ENCODE results near the gene KLF16.

The KLF16 gene

DNA sequence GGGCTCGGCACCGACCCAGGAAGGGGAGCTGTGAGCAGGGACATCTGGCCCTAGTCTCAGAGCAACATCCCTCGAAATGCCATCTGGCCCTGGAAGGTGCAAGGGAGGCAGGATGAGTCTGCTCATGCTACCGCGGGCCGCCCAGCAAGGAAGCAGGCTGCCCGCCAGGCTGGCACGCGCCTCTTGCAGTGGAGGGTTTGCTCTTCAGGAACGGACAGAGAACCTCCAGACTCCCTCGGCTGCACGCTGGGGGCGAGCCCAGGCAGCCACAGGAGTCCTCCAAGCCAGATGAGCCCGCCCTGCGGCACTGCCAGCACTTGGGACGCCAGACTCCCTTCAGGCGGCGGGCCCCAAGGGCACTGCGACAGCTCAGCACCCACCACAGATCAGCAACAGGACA lies 41.2 kb downstream of the KLF16 start:
- H2BK120ac ChIP-seq (ENCODE audit: low read depth, low read length): no peak overlapping the region
- no peak for DNase-seq (ENCODE audit: low spot score)
- H2BK5ac ChIP-seq (ENCODE audit: low read length): no peak overlapping the region
- no peak overlapping the region for H4K91ac ChIP-seq (ENCODE audit: low read depth, low read length, poor library complexity)
- no CpG with 5 or more reads among the region's 19 CpGs for WGBS, 2 donors (ENCODE audit: extremely low coverage in 2 of 2, insufficient read length in 2 of 2, insufficient replicate concordance in 1 of 2)
- peaks cover 3 to 6% of the 10 kb centered on the region in 2 donors for H3K4me1 ChIP-seq (ENCODE audit: control insufficient read depth in 2 of 2, insufficient read depth in 1 of 2, low read depth in 1 of 2, low read length in 2 of 2)
- no peak overlapping the region for H2BK15ac ChIP-seq (ENCODE audit: low read length)
- H2BK12ac ChIP-seq (ENCODE audit: low read length): peak overlapping the region; percentile 41
- H3K36me3 ChIP-seq (replicated peaks in 1 of 2; ENCODE audit: control insufficient read depth in 2 of 2, insufficient read depth in 2 of 2, low read length in 2 of 2): peaks cover 32 to 85% of the 10 kb centered on the region in 2 donors
- H3K4me3 ChIP-seq (ENCODE audit: low read length in 2 of 2): no peak overlapping the region
- H3K79me1 ChIP-seq (ENCODE audit: low read depth, low read length): peaks cover 17% of the 10 kb centered on the region
- H3K18ac ChIP-seq (ENCODE audit: low read length): no peak overlapping the region
- no peak overlapping the region for H2AK5ac ChIP-seq (ENCODE audit: low read depth, low read length)
- no peak overlapping the region for H3K9ac ChIP-seq (ENCODE audit: low read depth, low read length, poor library complexity)
- no peak overlapping the region for H3K4me2 ChIP-seq (ENCODE audit: insufficient read depth, low read length, poor library complexity, severe bottlenecking)
- no peak overlapping the region for H4K8ac ChIP-seq (ENCODE audit: low read depth, low read length)
- H3K9me3 ChIP-seq (replicated peaks in 1 of 2; ENCODE audit: control insufficient read depth in 2 of 2, insufficient read depth in 1 of 2, low read depth in 1 of 2, low read length in 2 of 2): no peaks in the 10 kb centered on the region
- no peak overlapping the region for H3K14ac ChIP-seq (ENCODE audit: low read length)
- H2AFZ ChIP-seq (ENCODE audit: low read length): no peak overlapping the region
- H3K4ac ChIP-seq (ENCODE audit: low read length): no peak overlapping the region
- no peak overlapping the region for H3K27ac ChIP-seq (replicated peaks; ENCODE audit: low read length)
- no peak overlapping the region for H3K23ac ChIP-seq (ENCODE audit: low read depth, low read length, poor library complexity)
- H3K27me3 ChIP-seq (ENCODE audit: control insufficient read depth in 3 of 3, insufficient read depth in 3 of 3, low read depth in 1 of 3, low read length in 3 of 3): no peaks in the 10 kb centered on the region

DNA sequence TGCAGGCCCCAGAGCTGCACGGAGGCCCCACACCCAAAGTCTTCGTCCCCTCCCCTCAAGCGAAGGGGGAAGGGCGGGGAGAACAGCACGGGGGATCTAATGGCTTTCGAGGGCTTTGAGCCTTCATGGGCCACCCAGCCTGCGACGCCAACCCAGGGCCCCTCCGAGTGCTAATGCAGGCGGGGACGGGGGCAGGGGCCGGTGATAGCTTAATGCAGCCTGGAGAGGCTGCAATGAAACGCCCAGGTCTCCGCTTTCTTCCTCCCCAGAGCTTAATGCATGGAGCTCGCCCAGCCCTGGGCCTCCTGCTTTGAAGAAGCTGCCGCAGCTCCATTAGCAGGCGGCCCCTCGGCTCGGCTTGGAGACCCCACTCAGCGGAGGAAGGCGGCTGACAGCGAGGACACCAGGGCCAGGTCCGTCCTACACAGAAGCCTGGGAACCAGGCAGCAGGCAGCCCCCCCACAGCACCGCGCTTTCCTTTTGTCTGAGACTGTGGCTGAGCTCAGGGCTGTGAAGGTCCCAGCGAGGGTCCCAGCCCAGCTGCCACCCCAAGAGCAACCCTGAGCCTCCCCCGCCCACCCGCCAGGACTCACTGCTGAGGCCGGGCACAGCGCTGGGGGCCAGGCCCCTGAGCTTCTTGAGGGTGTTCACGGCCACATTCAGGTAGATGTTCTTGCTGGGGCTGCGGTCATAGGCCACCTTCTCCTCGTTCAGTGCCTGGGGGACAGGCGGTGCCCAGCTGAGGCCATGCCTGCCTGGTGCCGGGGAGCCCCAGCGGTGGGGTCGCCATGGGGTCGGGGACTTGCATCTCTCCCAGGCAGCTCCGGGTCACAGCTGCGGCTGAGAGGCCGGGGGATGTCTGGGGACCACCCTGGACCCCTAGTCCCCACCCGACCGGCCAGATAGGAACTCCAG lies 43.8 kb downstream of the KLF16 start:
- no peak overlapping the region for H3K18ac ChIP-seq (ENCODE audit: low read length)
- H2BK12ac ChIP-seq (ENCODE audit: low read length): no peak overlapping the region
- H2AK5ac ChIP-seq (ENCODE audit: low read depth, low read length): no peak overlapping the region
- H4K8ac ChIP-seq (ENCODE audit: low read depth, low read length): no peak overlapping the region
- H2BK120ac ChIP-seq (ENCODE audit: low read depth, low read length): no peak overlapping the region
- H3K23ac ChIP-seq (ENCODE audit: low read depth, low read length, poor library complexity): no peak overlapping the region
- no CpG with 5 or more reads among the region's 43 CpGs for WGBS, 2 donors (ENCODE audit: extremely low coverage in 2 of 2, insufficient read length in 2 of 2, insufficient replicate concordance in 1 of 2)
- H3K4me3 ChIP-seq (ENCODE audit: low read length in 2 of 2): no peak overlapping the region
- H3K36me3 ChIP-seq (replicated peaks in 1 of 2; ENCODE audit: control insufficient read depth in 2 of 2, insufficient read depth in 2 of 2, low read length in 2 of 2): peaks cover 41 to 85% of the 10 kb centered on the region in 2 donors
- peaks cover 13% of the 10 kb centered on the region for H3K79me1 ChIP-seq (ENCODE audit: low read depth, low read length)
- H4K91ac ChIP-seq (ENCODE audit: low read depth, low read length, poor library complexity): no peak overlapping the region
- peaks cover 0 to 2% of the 10 kb centered on the region in 2 donors for H3K9me3 ChIP-seq (replicated peaks in 1 of 2; ENCODE audit: control insufficient read depth in 2 of 2, insufficient read depth in 1 of 2, low read depth in 1 of 2, low read length in 2 of 2)
- H3K9ac ChIP-seq (ENCODE audit: low read depth, low read length, poor library complexity): peak overlapping the region; percentile 44
- no peak overlapping the region for H2BK15ac ChIP-seq (ENCODE audit: low read length)
- peak overlapping the region; percentile 56 for H3K14ac ChIP-seq (ENCODE audit: low read length)
- H2AFZ ChIP-seq (ENCODE audit: low read length): no peak overlapping the region
- peak overlapping the region; percentile 11 for H3K4me2 ChIP-seq (ENCODE audit: insufficient read depth, low read length, poor library complexity, severe bottlenecking)
- H3K4ac ChIP-seq (ENCODE audit: low read length): no peak overlapping the region
- H3K27ac ChIP-seq (replicated peaks; ENCODE audit: low read length): no peak overlapping the region
- no peak overlapping the region for H2BK5ac ChIP-seq (ENCODE audit: low read length)
- no peaks in the 10 kb centered on the region for H3K27me3 ChIP-seq (ENCODE audit: control insufficient read depth in 3 of 3, insufficient read depth in 3 of 3, low read depth in 1 of 3, low read length in 3 of 3)
- no peaks in the 10 kb centered on the region for H3K4me1 ChIP-seq (ENCODE audit: control insufficient read depth in 2 of 2, insufficient read depth in 1 of 2, low read depth in 1 of 2, low read length in 2 of 2)
- no peak for DNase-seq (ENCODE audit: low spot score)

- Histone ChIP-seq H2BK15ac (ENCODE audit: low read length) (no peak overlapping the region), H3K27ac (replicated peaks; ENCODE audit: low read length) (no peak overlapping the region), H4K91ac (ENCODE audit: low read depth, low read length, poor library complexity) (no peak overlapping the region), H3K4me1 (ENCODE audit: control insufficient read depth in 2 of 2, insufficient read depth in 1 of 2, low read depth in 1 of 2, low read length in 2 of 2) (no peaks in the 10 kb centered on the region), H2BK120ac (ENCODE audit: low read depth, low read length) (no peak overlapping the region), H3K4ac (ENCODE audit: low read length) (no peak overlapping the region), H2AK5ac (ENCODE audit: low read depth, low read length) (no peak overlapping the region), H3K4me3 (ENCODE audit: low read length in 2 of 2) (no peak overlapping the region), H3K36me3 (replicated peaks in 1 of 2; ENCODE audit: control insufficient read depth in 2 of 2, insufficient read depth in 2 of 2, low read length in 2 of 2) (peaks cover 38 to 75% of the 10 kb centered on the region in 2 donors), H3K23ac (ENCODE audit: low read depth, low read length, poor library complexity) (peak overlapping the region; percentile 55), H2AFZ (ENCODE audit: low read length) (no peak overlapping the region), H3K9ac (ENCODE audit: low read depth, low read length, poor library complexity) (no peak overlapping the region), H3K14ac (ENCODE audit: low read length) (no peak overlapping the region), H3K79me1 (ENCODE audit: low read depth, low read length) (peaks cover 7% of the 10 kb centered on the region), H2BK12ac (ENCODE audit: low read length) (no peak overlapping the region), H3K27me3 (ENCODE audit: control insufficient read depth in 3 of 3, insufficient read depth in 3 of 3, low read depth in 1 of 3, low read length in 3 of 3) (no peaks in the 10 kb centered on the region), H4K8ac (ENCODE audit: low read depth, low read length) (no peak overlapping the region), H3K4me2 (ENCODE audit: insufficient read depth, low read length, poor library complexity, severe bottlenecking) (no peak overlapping the region), H3K18ac (ENCODE audit: low read length) (no peak overlapping the region), H3K9me3 (replicated peaks in 1 of 2; ENCODE audit: control insufficient read depth in 2 of 2, insufficient read depth in 1 of 2, low read depth in 1 of 2, low read length in 2 of 2) (peaks cover 0 to 3% of the 10 kb centered on the region in 2 donors), H2BK5ac (ENCODE audit: low read length) (no peak overlapping the region)
- no CpG with 5 or more reads among the region's 33 CpGs for WGBS, 2 donors (ENCODE audit: extremely low coverage in 2 of 2, insufficient read length in 2 of 2, insufficient replicate concordance in 1 of 2)
- no peak for DNase-seq (ENCODE audit: low spot score)
These were observed 44.7 kb downstream of the KLF16 start for GRCh38 chr19:1818549-1819195.

DNA sequence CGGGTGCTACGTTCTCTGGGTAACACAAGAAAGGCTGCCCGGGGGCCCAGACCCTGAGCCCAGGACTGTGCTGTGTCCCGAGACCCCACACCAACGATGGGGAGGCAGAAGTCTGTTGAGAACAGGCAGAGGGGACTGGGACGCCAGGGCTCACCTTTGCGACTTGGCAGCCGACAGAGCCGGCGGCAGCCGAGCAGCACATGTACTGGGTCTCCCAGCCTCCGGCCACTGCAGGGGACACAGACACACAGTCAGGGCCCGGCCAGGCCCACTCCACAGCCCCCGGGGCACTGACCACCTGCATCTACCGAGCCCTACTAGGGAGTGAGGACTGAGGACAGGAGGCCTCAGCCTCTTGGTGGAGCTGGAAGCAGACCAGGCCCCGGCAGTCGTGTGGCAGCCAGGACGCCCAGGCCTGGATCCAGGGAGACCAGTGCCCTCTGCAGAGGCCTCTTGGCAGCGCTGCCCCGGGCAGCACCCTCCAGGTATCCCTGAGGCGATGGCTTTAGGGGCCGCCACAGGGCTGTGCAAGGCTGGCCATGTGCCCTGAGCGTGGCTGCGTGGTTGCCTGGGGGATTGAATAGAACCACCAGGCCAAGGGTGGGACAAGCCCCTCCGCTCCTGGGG lies 45.7 kb downstream of the KLF16 start:
- Histone ChIP-seq H2BK12ac (ENCODE audit: low read length) (no peak overlapping the region), H3K9me3 (replicated peaks in 1 of 2; ENCODE audit: control insufficient read depth in 2 of 2, insufficient read depth in 1 of 2, low read depth in 1 of 2, low read length in 2 of 2) (peaks cover 0 to 3% of the 10 kb centered on the region in 2 donors), H3K4me3 (ENCODE audit: low read length in 2 of 2) (no peak overlapping the region), H2BK5ac (ENCODE audit: low read length) (no peak overlapping the region), H3K36me3 (replicated peaks in 1 of 2; ENCODE audit: control insufficient read depth in 2 of 2, insufficient read depth in 2 of 2, low read length in 2 of 2) (peaks cover 36 to 66% of the 10 kb centered on the region in 2 donors), H3K14ac (ENCODE audit: low read length) (no peak overlapping the region), H3K27me3 (ENCODE audit: control insufficient read depth in 3 of 3, insufficient read depth in 3 of 3, low read depth in 1 of 3, low read length in 3 of 3) (no peaks in the 10 kb centered on the region), H2BK120ac (ENCODE audit: low read depth, low read length) (no peak overlapping the region), H2BK15ac (ENCODE audit: low read length) (no peak overlapping the region), H2AFZ (ENCODE audit: low read length) (no peak overlapping the region), H3K4me2 (ENCODE audit: insufficient read depth, low read length, poor library complexity, severe bottlenecking) (no peak overlapping the region), H3K9ac (ENCODE audit: low read depth, low read length, poor library complexity) (no peak overlapping the region), H3K79me1 (ENCODE audit: low read depth, low read length) (peaks cover 2% of the 10 kb centered on the region), H4K8ac (ENCODE audit: low read depth, low read length) (no peak overlapping the region), H3K18ac (ENCODE audit: low read length) (no peak overlapping the region), H3K23ac (ENCODE audit: low read depth, low read length, poor library complexity) (peak overlapping the region; percentile 5), H3K4ac (ENCODE audit: low read length) (no peak overlapping the region), H2AK5ac (ENCODE audit: low read depth, low read length) (no peak overlapping the region), H3K4me1 (ENCODE audit: control insufficient read depth in 2 of 2, insufficient read depth in 1 of 2, low read depth in 1 of 2, low read length in 2 of 2) (peaks cover 0 to 6% of the 10 kb centered on the region in 2 donors), H4K91ac (ENCODE audit: low read depth, low read length, poor library complexity) (no peak overlapping the region), H3K27ac (replicated peaks; ENCODE audit: low read length) (no peak overlapping the region)
- WGBS, 2 donors (ENCODE audit: extremely low coverage in 2 of 2, insufficient read length in 2 of 2, insufficient replicate concordance in 1 of 2): no CpG with 5 or more reads among the region's 25 CpGs
- DNase-seq (ENCODE audit: low spot score): no peak
